ENCODE results near the gene MGAT1.

The MGAT1 gene

GRCh38 chr5:180808461-180809000 lies 5.9 kb upstream of the MGAT1 start:
- Histone ChIP-seq H3K27me3 (ENCODE audit: control insufficient read depth, insufficient read depth, low read length) (no peaks in the 10 kb centered on the region), H3K36me3 (ENCODE audit: control insufficient read depth, insufficient read depth, low read length) (peaks cover 5% of the 10 kb centered on the region), H3K4me3 (ENCODE audit: low read length) (peak overlapping the region; percentile 73), H3K4me1 (ENCODE audit: control insufficient read depth, insufficient read depth, low read length) (peaks cover 32% of the 10 kb centered on the region), H3K9ac (ENCODE audit: low read length) (peak overlapping the region; percentile 14), H3K27ac (ENCODE audit: low read depth, low read length) (no peak overlapping the region)

GRCh38 chr5:180807654-180808414 lies 5.2 kb upstream of the MGAT1 start:
- no peaks in the 10 kb centered on the region for H3K27me3 ChIP-seq (ENCODE audit: control insufficient read depth, insufficient read depth, low read length)
- H3K9ac ChIP-seq (ENCODE audit: low read length) = no peak overlapping the region
- H3K4me3 ChIP-seq (ENCODE audit: low read length) = peak overlapping the region; percentile 73
- H3K4me1 ChIP-seq (ENCODE audit: control insufficient read depth, insufficient read depth, low read length) = peaks cover 32% of the 10 kb centered on the region
- H3K36me3 ChIP-seq (ENCODE audit: control insufficient read depth, insufficient read depth, low read length) = peaks cover 5% of the 10 kb centered on the region
- no peak overlapping the region for H3K27ac ChIP-seq (ENCODE audit: low read depth, low read length)

- no peak overlapping the region for H3K9ac ChIP-seq (ENCODE audit: low read length)
- peaks cover 32% of the 10 kb centered on the region for H3K4me1 ChIP-seq (ENCODE audit: control insufficient read depth, insufficient read depth, low read length)
- H3K27ac ChIP-seq (ENCODE audit: low read depth, low read length) = no peak overlapping the region
- peaks cover 5% of the 10 kb centered on the region for H3K36me3 ChIP-seq (ENCODE audit: control insufficient read depth, insufficient read depth, low read length)
- peak overlapping the region; percentile 73 for H3K4me3 ChIP-seq (ENCODE audit: low read length)
- H3K27me3 ChIP-seq (ENCODE audit: control insufficient read depth, insufficient read depth, low read length) = no peaks in the 10 kb centered on the region
Measured at GRCh38 chr5:180807046-180807445, 4.4 kb upstream of the MGAT1 start.

GRCh38 chr5:180806351-180807011 lies 3.9 kb upstream of the MGAT1 start:
- peaks cover 35% of the 10 kb centered on the region for H3K4me1 ChIP-seq (ENCODE audit: control insufficient read depth, insufficient read depth, low read length)
- H3K36me3 ChIP-seq (ENCODE audit: control insufficient read depth, insufficient read depth, low read length) = peaks cover 5% of the 10 kb centered on the region
- H3K27ac ChIP-seq (ENCODE audit: low read depth, low read length) = peak overlapping the region; percentile 8
- no peak overlapping the region for H3K9ac ChIP-seq (ENCODE audit: low read length)
- peak overlapping the region; percentile 41 for H3K4me3 ChIP-seq (ENCODE audit: low read length)
- no peaks in the 10 kb centered on the region for H3K27me3 ChIP-seq (ENCODE audit: control insufficient read depth, insufficient read depth, low read length)

- Histone ChIP-seq H3K27ac (ENCODE audit: low read depth, low read length) (peak overlapping the region; percentile 86), H3K27me3 (ENCODE audit: control insufficient read depth, insufficient read depth, low read length) (no peaks in the 10 kb centered on the region), H3K9ac (ENCODE audit: low read length) (no peak overlapping the region), H3K36me3 (ENCODE audit: control insufficient read depth, insufficient read depth, low read length) (peaks cover 8% of the 10 kb centered on the region), H3K4me1 (ENCODE audit: control insufficient read depth, insufficient read depth, low read length) (peaks cover 45% of the 10 kb centered on the region), H3K4me3 (ENCODE audit: low read length) (peak overlapping the region; percentile 73)
Measured at GRCh38 chr5:180804129-180804618, 1.6 kb upstream of the MGAT1 start.

GRCh38 chr5:180803181-180804128 lies 849 bp upstream of the MGAT1 start:
- Histone ChIP-seq H3K4me1 (ENCODE audit: control insufficient read depth, insufficient read depth, low read length) (peaks cover 39% of the 10 kb centered on the region), H3K27ac (ENCODE audit: low read depth, low read length) (peak overlapping the region; percentile 86), H3K27me3 (ENCODE audit: control insufficient read depth, insufficient read depth, low read length) (no peaks in the 10 kb centered on the region), H3K4me3 (ENCODE audit: low read length) (peak overlapping the region; percentile 73), H3K9ac (ENCODE audit: low read length) (peak overlapping the region; percentile 42), H3K36me3 (ENCODE audit: control insufficient read depth, insufficient read depth, low read length) (peaks cover 9% of the 10 kb centered on the region)

- H3K27me3 ChIP-seq (ENCODE audit: control insufficient read depth, insufficient read depth, low read length) = no peaks in the 10 kb centered on the region
- peak overlapping the region; percentile 35 for H3K9ac ChIP-seq (ENCODE audit: low read length)
- peak overlapping the region; percentile 91 for H3K27ac ChIP-seq (ENCODE audit: low read depth, low read length)
- peaks cover 9% of the 10 kb centered on the region for H3K36me3 ChIP-seq (ENCODE audit: control insufficient read depth, insufficient read depth, low read length)
- peaks cover 27% of the 10 kb centered on the region for H3K4me1 ChIP-seq (ENCODE audit: control insufficient read depth, insufficient read depth, low read length)
- peak overlapping the region; percentile 88 for H3K4me3 ChIP-seq (ENCODE audit: low read length)
Measured at GRCh38 chr5:180801596-180802324, 846 bp downstream of the MGAT1 start.

- H3K9ac ChIP-seq (ENCODE audit: low read length) = no peak overlapping the region
- H3K27ac ChIP-seq (ENCODE audit: low read depth, low read length) = no peak overlapping the region
- peaks cover 9% of the 10 kb centered on the region for H3K36me3 ChIP-seq (ENCODE audit: control insufficient read depth, insufficient read depth, low read length)
- peaks cover 22% of the 10 kb centered on the region for H3K4me1 ChIP-seq (ENCODE audit: control insufficient read depth, insufficient read depth, low read length)
- H3K27me3 ChIP-seq (ENCODE audit: control insufficient read depth, insufficient read depth, low read length) = no peaks in the 10 kb centered on the region
- H3K4me3 ChIP-seq (ENCODE audit: low read length) = no peak overlapping the region
Measured at GRCh38 chr5:180799902-180800801, 2.5 kb downstream of the MGAT1 start.

- H3K27me3 ChIP-seq (ENCODE audit: control insufficient read depth, insufficient read depth, low read length) = no peaks in the 10 kb centered on the region
- H3K4me1 ChIP-seq (ENCODE audit: control insufficient read depth, insufficient read depth, low read length) = peaks cover 20% of the 10 kb centered on the region
- peaks cover 9% of the 10 kb centered on the region for H3K36me3 ChIP-seq (ENCODE audit: control insufficient read depth, insufficient read depth, low read length)
- peak overlapping the region; percentile 9 for H3K4me3 ChIP-seq (ENCODE audit: low read length)
- no peak overlapping the region for H3K9ac ChIP-seq (ENCODE audit: low read length)
- no peak overlapping the region for H3K27ac ChIP-seq (ENCODE audit: low read depth, low read length)
Measured at GRCh38 chr5:180799194-180799593, 3.4 kb downstream of the MGAT1 start.

- Histone ChIP-seq H3K36me3 (ENCODE audit: control insufficient read depth, insufficient read depth, low read length) (peaks cover 9% of the 10 kb centered on the region), H3K9ac (ENCODE audit: low read length) (no peak overlapping the region), H3K4me3 (ENCODE audit: low read length) (no peak overlapping the region), H3K27ac (ENCODE audit: low read depth, low read length) (no peak overlapping the region), H3K27me3 (ENCODE audit: control insufficient read depth, insufficient read depth, low read length) (no peaks in the 10 kb centered on the region), H3K4me1 (ENCODE audit: control insufficient read depth, insufficient read depth, low read length) (peaks cover 13% of the 10 kb centered on the region)
Measured at GRCh38 chr5:180798193-180798592, 4.4 kb downstream of the MGAT1 start.
